A673 (cell line): ENCODE measurements around the gene THSD7B. TPM values are rescaled to one million over a fixed set of nuclear protein-coding genes. Genes with fewer than 3 reads are reported as not detected.

Experiments
- BruUV-seq: library from RNA; stranded (reverse); fragments of 400-500 nt; replicated peaks from 2 replicates; lab custom pipeline; 2021; lab: Mats Ljungman, UMichigan
- CTCF ChIA-PET: fragments of 300-600 bp; sonication (Branson Sonifier 250); formaldehyde crosslinking; loops from one replicate; lab custom pipeline; 2022; ENCODE audit warnings: antibody characterized with exemption; lab: Charles Lee
- POLR2A ChIA-PET: fragments of 300-600 bp; sonication (Branson Sonifier 250); formaldehyde crosslinking; loops from one replicate; lab custom pipeline; 2022; ENCODE audit warnings: antibody characterized with exemption; ENCODE audit not compliant: low non-redundant PET; lab: Charles Lee
- DNase-seq: peaks from one replicate; pipeline ENCODE4 v3.0.0-alpha.2; 2015; ENCODE audit warnings: low spot score
- H3K27ac ChIP-seq: fragments of 200-600 bp; sonication (generic); 2 replicates; pipeline ENCODE4 v1.5.1; 2016; ENCODE audit warnings: mixed run types, low read depth, mild to moderate bottlenecking, mixed read lengths, antibody characterized with exemption, low read length; ENCODE audit not compliant: poor library complexity, severe bottlenecking
- H3K27me3 ChIP-seq: fragments of 200-600 bp; sonication (generic); replicated peaks from 2 replicates; pipeline ENCODE4 v1.6.1; 2017; ENCODE audit warnings: mixed run types, low read depth, mild to moderate bottlenecking, mixed read lengths, antibody characterized with exemption, low read length; ENCODE audit not compliant: insufficient read depth, poor library complexity
- H3K36me3 ChIP-seq: fragments of 200-600 bp; sonication (generic); 2 replicates; pipeline ENCODE4 v1.6.1; 2016; ENCODE audit warnings: mixed run types, mild to moderate bottlenecking, mixed read lengths, antibody characterized with exemption, low read length; ENCODE audit not compliant: insufficient read depth, poor library complexity, severe bottlenecking
- H3K4me1 ChIP-seq: fragments of 200-600 bp; sonication (generic); 2 replicates; pipeline ENCODE4 v1.6.1; 2017; ENCODE audit warnings: mixed run types, mild to moderate bottlenecking, mixed read lengths, antibody characterized with exemption, low read length; ENCODE audit not compliant: insufficient read depth, poor library complexity, severe bottlenecking
- H3K4me3 ChIP-seq: fragments of 200-600 bp; sonication (generic); 2 replicates; pipeline ENCODE4 v1.5.1; 2016; ENCODE audit warnings: low read depth, mixed run types, mild to moderate bottlenecking, mixed read lengths, low read length; ENCODE audit not compliant: poor library complexity, severe bottlenecking
- H3K9me3 ChIP-seq: fragments of 200-600 bp; sonication (generic); 2 replicates; pipeline ENCODE4 v1.6.1; 2016; ENCODE audit warnings: mixed run types, low read depth, mild to moderate bottlenecking, mixed read lengths, antibody characterized with exemption, low read length; ENCODE audit not compliant: poor library complexity, severe bottlenecking
- CTCF ChIP-seq: fragments of 300-800, 200-600 bp; sonication (generic); conservative IDR thresholded peaks from 2 replicates; pipeline ENCODE4 v1.5.1; 2017; ENCODE audit warnings: low read depth, mild to moderate bottlenecking, antibody characterized with exemption, low read length, moderate library complexity, mixed read lengths
- EZH2 ChIP-seq: fragments of 200-600 bp; sonication (generic); IDR thresholded peaks from 2 replicates; pipeline ENCODE4 v1.6.1; 2017; ENCODE audit warnings: borderline replicate concordance, low read depth, mild to moderate bottlenecking, mixed read lengths, antibody characterized with exemption, low read length; ENCODE audit not compliant: poor library complexity, severe bottlenecking
- intact Hi-C: fragments of 100-400 bp; cut with micrococcal nuclease; formaldehyde crosslinking; loops from one replicate; pipeline ENCODE4 v1.10.0; 2022; ENCODE audit not compliant: unreplicated experiment
- total RNA-seq: library from RNA; stranded (reverse); gene quantifications from 2 replicates; pipeline ENCODE4 v1.2.3, GENCODE V29; 2021

THSD7B gene
- total RNA-seq, 1 experiment from 2014 or later: not detected

- TF ChIP-seq CTCF (no peak), EZH2 (no peak)
- Histone ChIP-seq H3K4me3 (no peak overlapping the region), H3K4me1 (no peaks in the 10 kb centered on the region), H3K36me3 (no peaks in the 10 kb centered on the region), H3K9me3 (no peaks in the 10 kb centered on the region), H3K27me3 (no peaks in the 10 kb centered on the region), H3K27ac (no peak overlapping the region)
- no peak for DNase-seq
- intact Hi-C loops: no loop called here
- POLR2A ChIA-PET: no interaction called here
- CTCF ChIA-PET: no interaction called here
- BruUV-seq: no TSS peak
These were observed 18.5 kb downstream of the THSD7B start for GRCh38 chr2:136783856-136784255.

- TF ChIP-seq EZH2 (no peak), CTCF (no peak)
- CTCF ChIA-PET: no interaction called here
These were observed 19.9 kb downstream of the THSD7B start for GRCh38 chr2:136785215-136785614.

GRCh38 chr2:136787970-136788369 lies 22.6 kb downstream of the THSD7B start:
- intact Hi-C loops: no loop called here
- DNase-seq: no peak
- no TSS peak for BruUV-seq
- Histone ChIP-seq H3K36me3 (no peaks in the 10 kb centered on the region), H3K4me3 (no peak overlapping the region), H3K9me3 (no peaks in the 10 kb centered on the region), H3K27me3 (peaks cover 4% of the 10 kb centered on the region), H3K4me1 (no peaks in the 10 kb centered on the region), H3K27ac (no peak overlapping the region)
- CTCF ChIA-PET: no interaction called here
- POLR2A ChIA-PET: no interaction called here
- no peak for TF ChIP-seq EZH2
- TF ChIP-seq CTCF: no peak

More at GRCh38 chr2:136785215-136785614, 19.9 kb downstream of the THSD7B start:
- Histone ChIP-seq H3K9me3 (no peaks in the 10 kb centered on the region), H3K4me1 (no peaks in the 10 kb centered on the region), H3K27ac (no peak overlapping the region), H3K36me3 (no peaks in the 10 kb centered on the region), H3K4me3 (no peak overlapping the region), H3K27me3 (no peaks in the 10 kb centered on the region)
- POLR2A ChIA-PET: no interaction called here
- no TSS peak for BruUV-seq
- DNase-seq: no peak
- intact Hi-C loops: no loop called here
